Endothelial cell (in vitro differentiated cells): ENCODE results near the gene SLC9A9. TPM values are rescaled to one million over a fixed set of nuclear protein-coding genes. Genes with fewer than 3 reads are reported as not detected.

Experiments used
- DNase-seq: peaks from one replicate; pipeline ENCODE4 v3.0.0; 2021; ENCODE audit warnings: low spot score
- H3K27ac Mint-ChIP-seq: one replicate; pipeline ENCODE4 v1.8.0; 2021; ENCODE audit warnings: mixed read lengths, inconsistent platforms; ENCODE audit not compliant: unreplicated experiment
- H3K27me3 Mint-ChIP-seq: one replicate; pipeline ENCODE4 v1.8.0; 2021; ENCODE audit warnings: mild to moderate bottlenecking, moderate library complexity, mixed read lengths, inconsistent platforms; ENCODE audit not compliant: unreplicated experiment
- H3K36me3 Mint-ChIP-seq: one replicate; pipeline ENCODE4 v1.8.0; 2021; ENCODE audit warnings: mild to moderate bottlenecking, low read depth, mixed read lengths, inconsistent platforms; ENCODE audit not compliant: unreplicated experiment
- H3K4me1 Mint-ChIP-seq: one replicate; pipeline ENCODE4 v1.8.0; 2021; ENCODE audit warnings: mild to moderate bottlenecking, mixed read lengths, inconsistent platforms; ENCODE audit not compliant: unreplicated experiment
- H3K4me3 Mint-ChIP-seq: one replicate; pipeline ENCODE4 v1.8.0; 2021; ENCODE audit warnings: mild to moderate bottlenecking, mixed read lengths, inconsistent platforms; ENCODE audit not compliant: unreplicated experiment
- H3K9me3 Mint-ChIP-seq: one replicate; pipeline ENCODE4 v1.8.0; 2021; ENCODE audit warnings: mixed read lengths, inconsistent platforms; ENCODE audit not compliant: unreplicated experiment
- CTCF ChIP-seq: fragments of 200-600 bp; sonication (generic); IDR thresholded peaks from one replicate; pipeline ENCODE4 v1.5.0; 2021; ENCODE audit warnings: antibody characterized with exemption; ENCODE audit not compliant: unreplicated experiment
- total RNA-seq: library from RNA; stranded (reverse); fragmentation: NEBNext Ultra II Directional; extraction: Animal tissue kit (Norgen Biotek cat#: 25700); gene quantifications from one replicate; pipeline ENCODE4 v1.2.1, GENCODE V29; 2021; ENCODE audit not compliant: unreplicated experiment

Gene SLC9A9
- total RNA-seq, 1 donor from 2014 or later, result 7.9 TPM

GRCh38 chr3:143408771-143409170 lies 439.5 kb downstream of the SLC9A9 start:
- no peak overlapping the region for H3K4me3 Mint-ChIP-seq
- no peak for TF ChIP-seq CTCF
- DNase-seq, result no peak

GRCh38 chr3:143402602-143403001 lies 445.7 kb downstream of the SLC9A9 start:
- Mint-ChIP-seq H3K27me3 (peaks cover 2% of the 10 kb centered on the region), H3K9me3 (no peaks in the 10 kb centered on the region), H3K4me3 (no peak overlapping the region), H3K27ac (no peak overlapping the region), H3K36me3 (no peaks in the 10 kb centered on the region), H3K4me1 (peaks cover 5% of the 10 kb centered on the region)
- DNase-seq, result no peak
- TF ChIP-seq CTCF, result no peak

More at GRCh38 chr3:143408771-143409170, 439.5 kb downstream of the SLC9A9 start:
- H3K4me1 Mint-ChIP-seq, result peaks cover 2% of the 10 kb centered on the region
- peaks cover 2% of the 10 kb centered on the region for H3K27me3 Mint-ChIP-seq
- no peaks in the 10 kb centered on the region for H3K36me3 Mint-ChIP-seq
- no peaks in the 10 kb centered on the region for H3K9me3 Mint-ChIP-seq
- H3K27ac Mint-ChIP-seq, result no peak overlapping the region

GRCh38 chr3:143396790-143397189 lies 451.5 kb downstream of the SLC9A9 start:
- H3K4me1 Mint-ChIP-seq, result peaks cover 5% of the 10 kb centered on the region
- DNase-seq, result no peak
- H3K27me3 Mint-ChIP-seq, result peaks cover 1% of the 10 kb centered on the region
- no peak for TF ChIP-seq CTCF
- no peak overlapping the region for H3K27ac Mint-ChIP-seq
- H3K36me3 Mint-ChIP-seq, result peaks cover 1% of the 10 kb centered on the region
- peaks cover under 1% of the 10 kb centered on the region for H3K9me3 Mint-ChIP-seq
- no peak overlapping the region for H3K4me3 Mint-ChIP-seq

GRCh38 chr3:143389388-143389787 lies 458.9 kb downstream of the SLC9A9 start:
- H3K9me3 Mint-ChIP-seq, result peaks cover 4% of the 10 kb centered on the region
- H3K4me3 Mint-ChIP-seq, result no peak overlapping the region
- H3K4me1 Mint-ChIP-seq, result no peaks in the 10 kb centered on the region
- H3K27me3 Mint-ChIP-seq, result no peaks in the 10 kb centered on the region
- peaks cover 5% of the 10 kb centered on the region for H3K36me3 Mint-ChIP-seq
- DNase-seq, result no peak
- TF ChIP-seq CTCF, result no peak
- H3K27ac Mint-ChIP-seq, result no peak overlapping the region

- Mint-ChIP-seq H3K9me3 (peaks cover 4% of the 10 kb centered on the region), H3K27ac (no peak overlapping the region)
Observed at GRCh38 chr3:143387425-143387824, 460.8 kb downstream of the SLC9A9 start.

More at GRCh38 chr3:143387425-143387824, 460.8 kb downstream of the SLC9A9 start:
- no peak for DNase-seq
- Mint-ChIP-seq H3K27me3 (no peaks in the 10 kb centered on the region), H3K4me3 (no peak overlapping the region), H3K36me3 (peaks cover 5% of the 10 kb centered on the region), H3K4me1 (peaks cover 6% of the 10 kb centered on the region)
- TF ChIP-seq CTCF, result no peak
